Loucy (cell line): ENCODE measurements around the gene TSSC4.

Experiments used
- H2AFZ ChIP-seq: fragments of 200-600 bp; sonication (generic); 2 replicates; pipeline ENCODE4 v1.6.0; 2016; ENCODE audit warnings: antibody characterized with exemption, mild to moderate bottlenecking, low read length, moderate library complexity
- H3F3A ChIP-seq: fragments of 200-600 bp; 2 replicates; pipeline ENCODE4 v1.6.0; 2016; ENCODE audit warnings: antibody characterized with exemption, low read depth, mild to moderate bottlenecking
- H3K27me3 ChIP-seq: fragments of 200-600 bp; sonication (generic); 2 replicates; pipeline ENCODE4 v1.6.1; 2014; ENCODE audit warnings: low read length, mild to moderate bottlenecking; ENCODE audit not compliant: insufficient read depth, poor library complexity, severe bottlenecking
- H3K36me3 ChIP-seq: fragments of 200-600 bp; sonication (generic); 2 replicates; pipeline ENCODE4 v1.6.1; 2016; ENCODE audit warnings: low read length; ENCODE audit not compliant: insufficient read depth
- H3K4me1 ChIP-seq: fragments of 200-600 bp; sonication (generic); 2 replicates; pipeline ENCODE4 v1.5.1; 2014; ENCODE audit warnings: low read length, mild to moderate bottlenecking; ENCODE audit not compliant: insufficient read depth, poor library complexity, severe bottlenecking
- H3K4me2 ChIP-seq: fragments of 200-600 bp; sonication (generic); 2 replicates; pipeline ENCODE4 v1.6.0; 2014; ENCODE audit warnings: antibody characterized with exemption, low read length, low read depth, mild to moderate bottlenecking; ENCODE audit not compliant: poor library complexity, severe bottlenecking
- H3K4me3 ChIP-seq: fragments of 200-600 bp; sonication (generic); 2 replicates; pipeline ENCODE4 v1.5.1; 2014; ENCODE audit warnings: low read length, mild to moderate bottlenecking, mixed read lengths; ENCODE audit not compliant: poor library complexity, severe bottlenecking
- H3K79me2 ChIP-seq: fragments of 200-600 bp; sonication (generic); 2 replicates; pipeline ENCODE4 v1.6.1; 2014; ENCODE audit warnings: low read length; ENCODE audit not compliant: insufficient read depth
- H3K9ac ChIP-seq: fragments of 200-600 bp; sonication (generic); 2 replicates; pipeline ENCODE4 v1.6.0; 2014; ENCODE audit warnings: mild to moderate bottlenecking, low read depth, low read length, moderate library complexity; ENCODE audit not compliant: poor library complexity, severe bottlenecking
- H3K9me2 ChIP-seq: fragments of 200-600 bp; sonication (generic); replicated peaks from 2 replicates; pipeline ENCODE4 v1.6.1; 2016; ENCODE audit warnings: low read depth, low read length, mixed read lengths
- H3K9me3 ChIP-seq: fragments of 200-600 bp; sonication (generic); 2 replicates; pipeline ENCODE4 v1.6.1; 2014; ENCODE audit warnings: mild to moderate bottlenecking, antibody characterized with exemption, low read length, low read depth; ENCODE audit not compliant: insufficient read depth
- H4K20me1 ChIP-seq: fragments of 200-600 bp; sonication (generic); 2 replicates; pipeline ENCODE4 v1.6.0; 2014; ENCODE audit warnings: antibody characterized with exemption, low read length, mild to moderate bottlenecking; ENCODE audit not compliant: insufficient read depth, poor library complexity, severe bottlenecking
- CTCF ChIP-seq: fragments of 200-600 bp; sonication (generic); conservative IDR thresholded peaks from 2 replicates; pipeline ENCODE4 v1.5.1; 2014; ENCODE audit warnings: mild to moderate bottlenecking, antibody characterized with exemption, low read length
- EZH2phosphoT487 ChIP-seq: fragments of 200-600 bp; IDR thresholded peaks from 2 replicates; pipeline ENCODE4 v1.6.1; 2018; ENCODE audit warnings: antibody characterized with exemption, mild to moderate bottlenecking, moderate library complexity, borderline replicate concordance

TSSC4 gene

GRCh38 chr11:2402890-2403645, 2.5 kb downstream of the TSSC4 start:
- no peaks in the 10 kb centered on the region for H3K9me3 ChIP-seq
- no peak overlapping the region for H2AFZ ChIP-seq
- H4K20me1 ChIP-seq: peaks cover 6% of the 10 kb centered on the region
- H3K9me2 ChIP-seq: no peaks in the 10 kb centered on the region
- no peaks in the 10 kb centered on the region for H3F3A ChIP-seq
- H3K4me1 ChIP-seq: peaks cover 17% of the 10 kb centered on the region
- TF ChIP-seq EZH2phosphoT487 (no peak), CTCF (no peak)
- no peak overlapping the region for H3K9ac ChIP-seq
- no peaks in the 10 kb centered on the region for H3K27me3 ChIP-seq
- peaks cover 27% of the 10 kb centered on the region for H3K79me2 ChIP-seq
- peaks cover 8% of the 10 kb centered on the region; the same call in 1 of the 2 replicates for H3K36me3 ChIP-seq
- no peak overlapping the region for H3K4me2 ChIP-seq
- no peak overlapping the region for H3K4me3 ChIP-seq

DNA sequence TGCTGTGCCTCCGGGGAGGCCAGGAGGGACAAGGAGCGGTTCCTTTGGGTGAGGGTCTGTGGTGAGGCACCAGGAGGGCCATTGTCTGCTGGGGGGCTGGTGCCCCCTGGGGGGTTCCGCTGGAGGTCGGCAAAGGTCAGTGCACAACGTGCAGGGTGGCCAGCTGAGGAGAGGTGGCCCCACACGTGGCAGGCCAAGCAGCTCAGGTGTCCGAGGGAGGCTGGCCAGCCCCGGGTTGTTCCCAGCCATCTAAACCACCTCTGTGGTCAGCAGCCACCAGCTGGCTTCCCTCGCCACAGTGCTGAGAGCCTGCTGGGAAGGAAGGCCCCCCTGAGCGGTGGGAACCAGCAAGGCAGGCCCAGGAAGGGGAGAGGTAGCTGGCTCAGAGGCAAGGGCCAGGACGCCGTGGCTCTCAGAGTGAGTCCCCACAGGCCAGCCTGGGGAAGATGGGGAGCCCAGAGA, 4.2 kb downstream of the TSSC4 start:
- H3K4me2 ChIP-seq: no peak overlapping the region
- H3K9me2 ChIP-seq: no peaks in the 10 kb centered on the region
- no peaks in the 10 kb centered on the region for H3K27me3 ChIP-seq
- H3K9ac ChIP-seq: no peak overlapping the region
- TF ChIP-seq CTCF (no peak), EZH2phosphoT487 (no peak)
- H3K4me3 ChIP-seq: no peak overlapping the region
- no peaks in the 10 kb centered on the region for H3F3A ChIP-seq
- peaks cover 8% of the 10 kb centered on the region for H3K4me1 ChIP-seq
- peaks cover 6% of the 10 kb centered on the region for H4K20me1 ChIP-seq
- peaks cover 8% of the 10 kb centered on the region; the same call in 1 of the 2 replicates for H3K36me3 ChIP-seq
- no peaks in the 10 kb centered on the region for H3K9me3 ChIP-seq
- no peak overlapping the region for H2AFZ ChIP-seq
- H3K79me2 ChIP-seq: peaks cover 27% of the 10 kb centered on the region

DNA sequence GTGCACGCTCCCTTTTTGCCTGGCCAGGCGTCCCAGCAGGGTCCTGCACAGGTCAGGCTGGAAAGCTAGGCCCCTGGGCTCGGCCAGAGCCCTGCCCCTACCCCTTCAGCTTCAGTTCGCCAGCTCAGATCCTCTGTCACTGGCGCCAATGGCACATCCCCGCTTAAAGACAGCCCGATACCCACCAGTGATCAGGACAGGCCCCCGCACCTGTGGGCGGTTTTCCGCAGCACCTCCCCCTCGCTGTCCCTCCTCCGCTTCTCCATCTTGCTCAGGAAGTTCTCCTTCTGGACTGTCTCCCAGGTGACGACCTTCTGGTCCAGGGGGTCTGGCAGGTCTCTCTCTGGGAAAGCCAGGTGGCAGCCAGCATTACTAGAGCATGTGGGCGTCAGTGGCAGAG, 5.9 kb downstream of the TSSC4 start:
- Histone ChIP-seq H3K4me3 (no peak overlapping the region), H4K20me1 (peaks cover 6% of the 10 kb centered on the region), H3K27me3 (no peaks in the 10 kb centered on the region), H3K9me2 (no peaks in the 10 kb centered on the region), H3K9ac (no peak overlapping the region), H3K4me1 (peaks cover 7% of the 10 kb centered on the region), H3F3A (no peaks in the 10 kb centered on the region), H3K79me2 (peaks cover 19% of the 10 kb centered on the region), H3K36me3 (peaks cover 8% of the 10 kb centered on the region; the same call in 1 of the 2 replicates), H2AFZ (no peak overlapping the region), H3K9me3 (no peaks in the 10 kb centered on the region), H3K4me2 (no peak overlapping the region)
- TF ChIP-seq EZH2phosphoT487: no peak
- TF ChIP-seq CTCF: no peak
